Loucy (cell line): ENCODE measurements around the gene CTNNA2.

ENCODE experiments used
- H2AFZ ChIP-seq: fragments of 200-600 bp; sonication (generic); 2 replicates; pipeline ENCODE4 v1.6.0; 2016; ENCODE audit warnings: antibody characterized with exemption, mild to moderate bottlenecking, low read length, moderate library complexity
- H3F3A ChIP-seq: fragments of 200-600 bp; 2 replicates; pipeline ENCODE4 v1.6.0; 2016; ENCODE audit warnings: antibody characterized with exemption, low read depth, mild to moderate bottlenecking
- H3K27me3 ChIP-seq: fragments of 200-600 bp; sonication (generic); 2 replicates; pipeline ENCODE4 v1.6.1; 2014; ENCODE audit warnings: low read length, mild to moderate bottlenecking; ENCODE audit not compliant: insufficient read depth, poor library complexity, severe bottlenecking
- H3K36me3 ChIP-seq: fragments of 200-600 bp; sonication (generic); 2 replicates; pipeline ENCODE4 v1.6.1; 2016; ENCODE audit warnings: low read length; ENCODE audit not compliant: insufficient read depth
- H3K4me1 ChIP-seq: fragments of 200-600 bp; sonication (generic); 2 replicates; pipeline ENCODE4 v1.5.1; 2014; ENCODE audit warnings: low read length, mild to moderate bottlenecking; ENCODE audit not compliant: insufficient read depth, poor library complexity, severe bottlenecking
- H3K4me2 ChIP-seq: fragments of 200-600 bp; sonication (generic); 2 replicates; pipeline ENCODE4 v1.6.0; 2014; ENCODE audit warnings: antibody characterized with exemption, low read length, low read depth, mild to moderate bottlenecking; ENCODE audit not compliant: poor library complexity, severe bottlenecking
- H3K4me3 ChIP-seq: fragments of 200-600 bp; sonication (generic); 2 replicates; pipeline ENCODE4 v1.5.1; 2014; ENCODE audit warnings: low read length, mild to moderate bottlenecking, mixed read lengths; ENCODE audit not compliant: poor library complexity, severe bottlenecking
- H3K79me2 ChIP-seq: fragments of 200-600 bp; sonication (generic); 2 replicates; pipeline ENCODE4 v1.6.1; 2014; ENCODE audit warnings: low read length; ENCODE audit not compliant: insufficient read depth
- H3K9ac ChIP-seq: fragments of 200-600 bp; sonication (generic); 2 replicates; pipeline ENCODE4 v1.6.0; 2014; ENCODE audit warnings: mild to moderate bottlenecking, low read depth, low read length, moderate library complexity; ENCODE audit not compliant: poor library complexity, severe bottlenecking
- H3K9me2 ChIP-seq: fragments of 200-600 bp; sonication (generic); replicated peaks from 2 replicates; pipeline ENCODE4 v1.6.1; 2016; ENCODE audit warnings: low read depth, low read length, mixed read lengths
- H3K9me3 ChIP-seq: fragments of 200-600 bp; sonication (generic); 2 replicates; pipeline ENCODE4 v1.6.1; 2014; ENCODE audit warnings: mild to moderate bottlenecking, antibody characterized with exemption, low read length, low read depth; ENCODE audit not compliant: insufficient read depth
- H4K20me1 ChIP-seq: fragments of 200-600 bp; sonication (generic); 2 replicates; pipeline ENCODE4 v1.6.0; 2014; ENCODE audit warnings: antibody characterized with exemption, low read length, mild to moderate bottlenecking; ENCODE audit not compliant: insufficient read depth, poor library complexity, severe bottlenecking
- CTCF ChIP-seq: fragments of 200-600 bp; sonication (generic); conservative IDR thresholded peaks from 2 replicates; pipeline ENCODE4 v1.5.1; 2014; ENCODE audit warnings: mild to moderate bottlenecking, antibody characterized with exemption, low read length
- EZH2phosphoT487 ChIP-seq: fragments of 200-600 bp; IDR thresholded peaks from 2 replicates; pipeline ENCODE4 v1.6.1; 2018; ENCODE audit warnings: antibody characterized with exemption, mild to moderate bottlenecking, moderate library complexity, borderline replicate concordance

CTNNA2 gene

GRCh38 chr2:79723830-79724229 is 211.0 kb downstream of the CTNNA2 start:
- H3F3A ChIP-seq = no peaks in the 10 kb centered on the region
- no peak overlapping the region for H3K4me3 ChIP-seq
- no peaks in the 10 kb centered on the region for H3K27me3 ChIP-seq
- no peaks in the 10 kb centered on the region for H3K79me2 ChIP-seq
- no peak overlapping the region for H3K4me2 ChIP-seq
- H3K9ac ChIP-seq = no peak overlapping the region
- no peaks in the 10 kb centered on the region for H3K36me3 ChIP-seq
- no peak overlapping the region for H2AFZ ChIP-seq
- no peaks in the 10 kb centered on the region; the same call in 1 of the 2 replicates for H3K9me2 ChIP-seq
- no peaks in the 10 kb centered on the region for H3K4me1 ChIP-seq
- H4K20me1 ChIP-seq = no peaks in the 10 kb centered on the region
- TF ChIP-seq EZH2phosphoT487 = no peak
- no peak for TF ChIP-seq CTCF
- H3K9me3 ChIP-seq = no peaks in the 10 kb centered on the region

GRCh38 chr2:79729532-79729931 is 216.7 kb downstream of the CTNNA2 start:
- H3K36me3 ChIP-seq = no peaks in the 10 kb centered on the region
- H2AFZ ChIP-seq = no peak overlapping the region
- no peaks in the 10 kb centered on the region for H3K27me3 ChIP-seq
- no peaks in the 10 kb centered on the region for H3K9me3 ChIP-seq
- no peaks in the 10 kb centered on the region for H3K79me2 ChIP-seq
- H3K9me2 ChIP-seq = no peaks in the 10 kb centered on the region
- H3K9ac ChIP-seq = no peak overlapping the region
- no peak overlapping the region for H3K4me3 ChIP-seq
- H3F3A ChIP-seq = no peaks in the 10 kb centered on the region
- no peak for TF ChIP-seq EZH2phosphoT487
- no peak for TF ChIP-seq CTCF
- no peaks in the 10 kb centered on the region for H3K4me1 ChIP-seq
- H4K20me1 ChIP-seq = no peaks in the 10 kb centered on the region
- no peak overlapping the region for H3K4me2 ChIP-seq

GRCh38 chr2:79734518-79734917 is 221.7 kb downstream of the CTNNA2 start:
- Histone ChIP-seq H3K27me3 (no peaks in the 10 kb centered on the region), H3K9ac (no peak overlapping the region)

More at GRCh38 chr2:79734518-79734917, 221.7 kb downstream of the CTNNA2 start:
- no peak overlapping the region for H3K4me2 ChIP-seq
- H4K20me1 ChIP-seq = no peaks in the 10 kb centered on the region
- no peak overlapping the region for H3K4me3 ChIP-seq
- no peaks in the 10 kb centered on the region for H3K4me1 ChIP-seq
- H3K9me3 ChIP-seq = no peaks in the 10 kb centered on the region
- H3F3A ChIP-seq = no peaks in the 10 kb centered on the region
- H3K79me2 ChIP-seq = no peaks in the 10 kb centered on the region
- H3K9me2 ChIP-seq = no peaks in the 10 kb centered on the region
- TF ChIP-seq EZH2phosphoT487 = no peak
- TF ChIP-seq CTCF = no peak
- no peak overlapping the region for H2AFZ ChIP-seq
- H3K36me3 ChIP-seq = no peaks in the 10 kb centered on the region
